NCI-H187 treated with DMSO at 0.1 percent for 48 hours (cell line): ENCODE measurements around the gene MMP11.

ENCODE experiments used
- DNase-seq: peaks from one replicate; lab custom pipeline; 2025; lab: John Stamatoyannopoulos, UW

Gene MMP11

DNA sequence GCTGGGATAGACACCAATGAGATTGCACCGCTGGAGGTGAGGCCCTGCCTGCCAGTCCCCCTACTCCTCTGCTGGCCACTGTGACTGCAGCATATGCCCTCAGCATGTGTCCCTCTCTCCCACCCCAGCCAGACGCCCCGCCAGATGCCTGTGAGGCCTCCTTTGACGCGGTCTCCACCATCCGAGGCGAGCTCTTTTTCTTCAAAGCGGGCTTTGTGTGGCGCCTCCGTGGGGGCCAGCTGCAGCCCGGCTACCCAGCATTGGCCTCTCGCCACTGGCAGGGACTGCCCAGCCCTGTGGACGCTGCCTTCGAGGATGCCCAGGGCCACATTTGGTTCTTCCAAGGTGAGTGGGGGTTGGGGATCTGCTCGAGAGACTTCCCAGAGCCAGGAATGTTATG lies 8.4 kb downstream of the MMP11 start:
- DNase-seq: no peak

DNA sequence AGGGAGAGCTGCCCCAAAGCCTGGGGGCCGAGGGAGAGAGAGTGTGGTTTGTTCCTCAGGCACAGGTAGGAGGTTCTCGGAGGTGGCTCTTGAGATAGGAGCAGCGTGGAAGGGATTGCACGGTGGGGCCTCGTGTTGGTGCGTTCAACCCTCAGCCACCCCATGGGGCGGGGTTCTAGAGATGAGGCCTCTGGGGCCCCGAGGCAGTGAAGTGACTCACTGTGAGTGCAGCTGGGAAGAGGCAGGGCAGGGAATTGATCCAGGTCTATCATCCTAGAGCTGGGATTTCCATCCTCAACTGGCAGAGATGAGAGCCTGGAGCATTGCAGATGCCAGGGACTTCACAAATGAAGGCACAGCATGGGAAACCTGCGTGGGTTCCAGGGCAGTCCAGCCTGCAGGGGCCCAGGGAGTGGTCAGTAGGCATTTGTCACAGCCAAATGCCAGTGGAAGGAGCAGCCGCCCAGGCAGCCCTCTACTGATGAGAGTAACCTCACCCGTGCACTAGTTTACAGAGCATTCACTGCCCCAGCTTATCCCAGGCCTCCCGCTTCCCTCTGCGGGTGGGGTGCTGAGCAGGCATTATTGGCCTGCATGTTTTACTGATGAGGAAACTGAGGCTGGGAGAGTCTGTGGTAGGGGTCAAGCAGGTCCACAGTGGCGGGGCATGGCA lies 9.0 kb downstream of the MMP11 start:
- no peak for DNase-seq

DNA sequence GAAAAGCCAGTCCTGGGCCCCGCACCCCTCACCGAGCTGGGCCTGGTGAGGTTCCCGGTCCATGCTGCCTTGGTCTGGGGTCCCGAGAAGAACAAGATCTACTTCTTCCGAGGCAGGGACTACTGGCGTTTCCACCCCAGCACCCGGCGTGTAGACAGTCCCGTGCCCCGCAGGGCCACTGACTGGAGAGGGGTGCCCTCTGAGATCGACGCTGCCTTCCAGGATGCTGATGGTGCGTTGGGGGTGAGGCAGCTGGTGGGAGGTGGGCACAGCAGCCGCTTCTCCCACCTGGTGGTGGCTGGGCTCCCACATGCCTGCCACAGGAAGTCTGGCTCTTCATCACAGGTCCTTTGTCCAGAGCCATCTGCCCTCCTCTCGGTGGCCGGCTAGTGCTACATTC lies 9.6 kb downstream of the MMP11 start:
- DNase-seq: no peak

DNA sequence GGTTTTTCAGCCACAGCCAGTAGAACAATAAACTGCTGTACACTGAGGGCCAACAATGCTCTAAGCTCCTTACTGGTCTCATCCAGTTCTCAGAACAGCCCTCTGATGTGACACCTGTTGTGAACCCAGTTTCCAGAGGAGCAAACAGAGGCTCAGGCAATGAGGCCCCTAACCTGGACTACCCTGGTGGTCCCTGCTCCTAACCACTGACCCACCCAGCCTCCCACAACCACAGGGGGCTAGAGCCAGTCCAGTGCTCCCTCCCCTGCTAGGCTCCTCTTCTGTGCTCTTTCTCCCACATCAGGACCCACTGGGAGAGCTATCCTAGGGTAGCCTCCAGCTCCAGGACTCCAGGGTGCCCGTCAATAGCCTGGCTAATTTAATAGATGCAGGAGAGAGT lies 10.1 kb downstream of the MMP11 start:
- DNase-seq: no peak

DNA sequence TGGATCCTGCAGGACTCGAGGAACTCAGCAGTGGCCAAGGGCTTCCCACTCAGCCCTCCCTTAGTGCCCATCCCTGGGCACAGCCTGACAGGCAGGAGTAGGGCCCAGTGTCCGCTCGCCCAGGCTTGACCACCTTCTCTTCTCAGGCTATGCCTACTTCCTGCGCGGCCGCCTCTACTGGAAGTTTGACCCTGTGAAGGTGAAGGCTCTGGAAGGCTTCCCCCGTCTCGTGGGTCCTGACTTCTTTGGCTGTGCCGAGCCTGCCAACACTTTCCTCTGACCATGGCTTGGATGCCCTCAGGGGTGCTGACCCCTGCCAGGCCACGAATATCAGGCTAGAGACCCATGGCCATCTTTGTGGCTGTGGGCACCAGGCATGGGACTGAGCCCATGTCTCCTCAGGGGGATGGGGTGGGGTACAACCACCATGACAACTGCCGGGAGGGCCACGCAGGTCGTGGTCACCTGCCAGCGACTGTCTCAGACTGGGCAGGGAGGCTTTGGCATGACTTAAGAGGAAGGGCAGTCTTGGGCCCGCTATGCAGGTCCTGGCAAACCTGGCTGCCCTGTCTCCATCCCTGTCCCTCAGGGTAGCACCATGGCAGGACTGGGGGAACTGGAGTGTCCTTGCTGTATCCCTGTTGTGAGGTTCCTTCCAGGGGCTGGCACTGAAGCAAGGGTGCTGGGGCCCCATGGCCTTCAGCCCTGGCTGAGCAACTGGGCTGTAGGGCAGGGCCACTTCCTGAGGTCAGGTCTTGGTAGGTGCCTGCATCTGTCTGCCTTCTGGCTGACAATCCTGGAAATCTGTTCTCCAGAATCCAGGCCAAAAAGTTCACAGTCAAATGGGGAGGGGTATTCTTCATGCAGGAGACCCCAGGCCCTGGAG lies 10.9 kb downstream of the MMP11 start:
- no peak for DNase-seq

DNA sequence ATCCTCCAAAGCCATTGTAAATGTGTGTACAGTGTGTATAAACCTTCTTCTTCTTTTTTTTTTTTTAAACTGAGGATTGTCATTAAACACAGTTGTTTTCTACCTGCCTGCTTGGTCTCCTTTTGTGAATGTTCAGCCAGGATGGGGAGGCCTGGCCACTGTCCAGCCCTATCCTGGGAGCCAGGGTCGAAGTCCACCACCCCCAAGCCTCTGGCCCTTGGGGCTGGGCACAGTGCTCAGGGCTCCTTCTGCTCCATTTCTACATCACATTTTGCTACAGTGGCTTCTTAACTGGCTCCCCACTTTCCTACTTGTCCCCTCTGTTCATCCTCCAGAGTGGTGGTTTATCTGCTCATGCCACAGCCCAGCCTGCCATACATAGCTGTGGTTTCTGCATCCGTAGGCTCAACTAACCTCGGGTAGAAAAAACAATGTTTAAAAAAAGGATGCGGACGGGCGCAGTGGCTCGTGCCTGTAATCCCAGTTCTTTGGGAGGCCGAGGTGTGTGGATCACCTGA lies 11.6 kb downstream of the MMP11 start:
- no peak for DNase-seq

DNA sequence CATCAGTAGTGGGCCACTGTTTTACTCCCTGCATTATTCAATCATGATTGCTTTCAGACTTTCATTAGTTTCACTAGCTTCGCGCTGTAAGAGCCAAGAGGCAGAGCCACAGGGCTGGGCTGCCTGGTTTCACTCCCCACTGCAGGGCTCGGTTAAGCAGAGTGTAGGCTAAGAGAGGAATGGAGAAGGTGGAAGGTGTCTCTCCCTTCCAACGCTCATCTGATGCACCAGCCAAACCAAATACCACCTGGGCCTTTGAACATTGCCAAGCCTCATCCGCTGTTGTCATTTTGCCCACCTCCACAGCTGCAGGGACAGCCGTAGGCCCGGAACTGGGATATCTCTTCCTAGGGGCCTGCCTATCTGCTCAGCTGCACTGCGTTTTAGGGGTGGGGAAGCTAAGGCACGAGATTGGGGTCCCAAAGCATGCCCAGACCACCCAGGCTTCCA lies 13.6 kb downstream of the MMP11 start:
- DNase-seq: no peak

DNA sequence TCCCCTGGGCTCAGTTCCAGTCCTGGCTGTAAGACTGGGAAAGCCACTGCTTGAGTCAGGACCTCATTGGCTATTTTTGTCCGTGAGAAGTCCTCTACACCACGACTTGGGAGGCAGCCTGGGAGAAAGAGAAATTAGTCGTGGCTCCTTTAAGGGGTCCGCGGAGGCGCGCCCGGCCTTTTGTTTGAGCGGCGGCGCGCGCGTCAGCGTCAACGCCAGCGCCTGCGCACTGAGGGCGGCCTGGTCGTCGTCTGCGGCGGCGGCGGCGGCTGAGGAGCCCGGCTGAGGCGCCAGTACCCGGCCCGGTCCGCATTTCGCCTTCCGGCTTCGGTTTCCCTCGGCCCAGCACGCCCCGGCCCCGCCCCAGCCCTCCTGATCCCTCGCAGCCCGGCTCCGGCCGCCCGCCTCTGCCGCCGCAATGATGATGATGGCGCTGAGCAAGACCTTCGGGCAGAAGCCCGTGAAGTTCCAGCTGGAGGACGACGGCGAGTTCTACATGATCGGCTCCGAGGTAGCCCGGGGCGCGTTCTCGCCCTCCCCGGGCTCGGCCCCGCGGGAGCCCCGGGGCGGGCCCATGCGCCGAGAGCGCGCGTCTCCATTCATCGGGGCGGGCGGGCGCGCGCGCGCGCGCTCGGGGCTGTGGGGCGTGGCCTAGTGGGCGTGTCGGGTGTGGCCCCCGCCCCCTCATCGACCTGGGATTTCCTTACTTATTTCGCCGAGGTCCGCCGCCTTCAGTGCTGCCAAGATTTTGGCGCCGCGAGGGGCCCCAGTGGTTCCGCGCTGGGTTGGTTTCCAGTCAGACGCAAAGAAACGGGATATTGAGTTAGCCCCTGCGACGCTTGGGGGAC lies 14.3 kb downstream of the MMP11 start, which contains the start of gene SMARCB1:
Gene SMARCB1 (plus strand): TSS at position 215 of the 848 bp plus-strand sequence. CDS start 204 bp downstream, at position 419.
- no peak for DNase-seq

DNA sequence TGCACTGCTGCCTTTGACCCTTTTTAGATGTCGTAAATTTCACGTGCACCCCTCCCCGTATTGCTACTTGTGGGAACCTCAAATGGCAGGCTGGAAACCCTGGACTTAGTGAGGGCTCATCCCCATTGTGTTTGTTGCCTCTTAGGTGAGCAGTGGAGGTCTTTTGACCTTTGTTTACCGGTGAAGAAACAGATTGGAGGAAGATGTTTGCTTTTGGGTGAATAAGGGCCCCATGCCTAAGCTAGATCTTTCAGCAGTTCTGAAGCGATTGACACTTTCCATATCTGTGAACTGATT lies 14.9 kb downstream of the MMP11 start:
- DNase-seq: no peak

DNA sequence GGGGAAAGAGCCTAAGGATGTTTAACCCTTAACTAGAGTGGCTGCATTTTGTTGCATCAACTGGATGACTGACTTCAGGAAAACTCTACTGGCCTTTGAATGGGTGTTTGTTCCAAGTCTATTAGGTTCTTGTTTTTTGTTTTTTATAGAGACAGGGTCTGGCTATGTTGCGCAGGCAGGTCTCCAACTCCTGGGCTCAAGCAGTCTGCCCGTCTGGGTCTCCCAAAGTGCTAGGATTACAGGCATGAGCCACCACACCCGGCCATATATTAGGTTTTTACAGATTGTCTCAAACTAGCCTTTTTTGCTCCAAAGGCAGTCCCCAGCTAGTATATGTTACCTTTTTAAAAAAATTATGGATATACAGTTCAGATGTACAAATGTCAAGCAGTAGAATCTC lies 15.3 kb downstream of the MMP11 start:
- no peak for DNase-seq

DNA sequence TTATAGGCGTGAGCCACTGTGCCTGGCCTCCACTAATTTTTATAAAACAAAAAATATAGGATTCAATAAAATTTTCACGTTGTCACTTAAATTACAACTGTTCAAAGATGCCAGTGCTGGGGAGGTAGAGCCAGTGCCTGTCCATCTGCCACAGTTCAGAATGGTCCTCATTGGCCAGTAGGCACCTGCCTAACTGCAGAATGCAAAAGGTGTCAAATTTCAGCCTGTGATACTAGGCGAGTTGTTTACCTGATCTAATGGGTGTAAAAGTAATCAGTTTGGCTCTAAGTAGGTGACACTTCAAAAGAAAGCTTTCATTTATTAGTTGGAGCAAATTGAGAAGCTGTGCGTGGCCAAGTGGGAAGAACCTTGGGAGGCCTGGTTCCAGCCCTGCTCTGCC lies 16.5 kb downstream of the MMP11 start:
- no peak for DNase-seq

DNA sequence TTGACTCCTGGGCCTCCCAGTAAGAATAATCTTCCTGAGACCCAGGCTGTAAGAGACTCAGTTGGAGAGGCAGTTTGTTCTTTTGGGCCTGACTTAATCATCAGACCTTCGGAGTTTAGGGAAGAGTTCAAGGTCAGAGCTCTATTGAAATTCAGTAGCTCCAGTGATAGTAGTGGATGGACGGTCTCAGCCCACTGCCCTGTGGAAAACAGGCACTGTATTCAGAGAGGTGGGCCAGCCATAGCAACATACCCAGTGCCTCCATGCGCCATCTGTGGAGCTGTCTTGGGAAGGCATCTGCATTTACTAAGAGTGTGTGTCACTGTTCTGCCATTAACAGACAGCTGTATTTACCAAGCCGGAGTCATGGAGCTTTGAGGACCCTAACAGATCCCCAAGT lies 17.0 kb downstream of the MMP11 start:
- no peak for DNase-seq

DNA sequence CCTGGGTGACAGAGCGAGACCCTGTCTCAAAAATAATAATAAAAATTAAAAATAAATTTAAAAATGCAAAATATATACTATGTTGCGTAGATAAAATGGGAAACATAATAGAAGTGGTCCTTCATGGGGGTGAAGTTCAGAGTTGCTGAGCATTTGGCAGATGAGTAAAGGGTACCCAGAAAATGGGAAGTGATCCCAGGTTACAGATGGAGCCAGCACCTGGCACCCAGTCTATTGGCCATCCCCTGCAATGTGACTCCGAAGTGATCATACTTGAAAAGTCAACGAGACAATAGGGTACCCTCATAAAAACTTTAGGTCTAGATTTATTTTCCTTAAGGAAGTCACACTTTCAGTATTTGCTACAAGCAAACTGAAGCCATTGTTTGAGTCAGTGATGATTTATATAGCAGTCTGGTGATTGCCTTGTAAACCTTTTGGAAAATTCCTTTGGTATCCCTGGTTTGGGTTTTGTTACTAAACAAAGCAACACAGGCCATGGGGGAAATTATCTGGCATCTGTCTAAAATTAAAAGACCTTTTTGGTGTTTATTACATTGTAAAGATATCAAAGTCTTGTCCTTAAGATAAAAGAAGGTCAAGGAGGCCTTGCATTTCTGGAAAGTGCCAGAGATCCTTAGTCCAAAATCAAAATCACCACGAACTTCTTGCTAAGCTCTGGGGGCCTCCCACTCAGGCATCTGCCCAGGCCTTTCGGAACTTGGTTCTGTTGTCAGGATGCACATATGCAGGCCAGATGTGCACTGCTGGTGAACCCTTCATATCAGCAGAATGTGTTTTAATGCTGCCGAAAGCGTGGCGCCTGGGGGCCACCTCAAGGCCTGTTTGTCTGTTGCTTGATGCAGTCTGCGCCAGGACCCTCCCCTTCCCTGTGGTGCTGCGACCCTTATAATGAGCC lies 18.4 kb downstream of the MMP11 start:
- DNase-seq: no peak

DNA sequence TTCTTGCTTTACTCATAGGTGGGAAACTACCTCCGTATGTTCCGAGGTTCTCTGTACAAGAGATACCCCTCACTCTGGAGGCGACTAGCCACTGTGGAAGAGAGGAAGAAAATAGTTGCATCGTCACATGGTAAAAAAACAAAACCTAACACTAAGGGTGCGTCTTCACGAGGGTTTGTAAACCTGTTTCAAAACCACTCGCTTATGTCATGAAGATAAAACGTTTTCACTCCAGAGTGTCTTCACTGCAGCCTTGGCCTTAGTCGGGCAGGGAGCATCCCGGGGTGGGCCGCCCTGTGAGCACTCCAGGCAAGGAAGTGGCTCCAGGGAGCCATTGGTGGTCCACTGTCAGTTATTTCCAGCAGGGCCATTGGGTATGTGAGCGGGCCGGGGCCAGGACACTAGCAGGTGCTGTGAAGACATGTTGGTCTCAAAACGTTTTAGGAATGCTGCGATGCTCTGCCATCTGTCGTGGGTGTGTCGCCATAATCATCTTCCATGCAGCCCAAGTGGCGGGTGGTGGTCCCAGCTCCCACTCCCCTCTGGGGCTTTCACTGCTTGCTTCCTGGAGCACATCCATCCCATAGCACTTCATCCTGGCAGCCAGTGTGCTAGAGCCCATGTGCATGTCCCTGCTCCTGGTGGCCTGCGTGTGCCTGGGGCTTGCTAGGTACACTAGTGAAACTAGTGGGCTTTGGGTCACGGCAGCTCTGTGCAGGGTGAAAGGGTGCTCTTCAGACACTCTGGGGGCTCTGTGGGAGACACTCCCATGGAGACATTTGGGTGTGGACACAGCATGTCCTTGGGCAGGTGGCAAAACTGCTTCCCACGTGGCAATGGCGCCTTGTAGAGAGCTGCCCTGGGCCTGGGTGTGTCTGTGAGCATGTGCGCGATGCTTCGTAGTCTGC lies 19.3 kb downstream of the MMP11 start:
- no peak for DNase-seq

DNA sequence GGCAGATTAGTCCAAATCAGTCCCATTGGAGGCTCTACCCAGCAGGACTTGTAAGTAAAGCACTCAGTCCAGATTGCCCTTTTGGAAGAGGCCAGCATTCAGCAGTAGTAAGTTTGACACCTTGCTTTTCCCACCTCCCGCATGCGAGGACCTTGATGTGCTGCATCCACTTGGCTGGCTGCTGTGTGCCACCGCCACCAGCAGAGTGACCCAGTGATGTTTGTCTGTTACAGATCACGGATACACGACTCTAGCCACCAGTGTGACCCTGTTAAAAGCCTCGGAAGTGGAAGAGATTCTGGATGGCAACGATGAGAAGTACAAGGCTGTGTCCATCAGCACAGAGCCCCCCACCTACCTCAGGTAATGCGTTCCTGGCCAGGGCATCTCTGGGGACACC lies 20.7 kb downstream of the MMP11 start:
- DNase-seq: no peak

DNA sequence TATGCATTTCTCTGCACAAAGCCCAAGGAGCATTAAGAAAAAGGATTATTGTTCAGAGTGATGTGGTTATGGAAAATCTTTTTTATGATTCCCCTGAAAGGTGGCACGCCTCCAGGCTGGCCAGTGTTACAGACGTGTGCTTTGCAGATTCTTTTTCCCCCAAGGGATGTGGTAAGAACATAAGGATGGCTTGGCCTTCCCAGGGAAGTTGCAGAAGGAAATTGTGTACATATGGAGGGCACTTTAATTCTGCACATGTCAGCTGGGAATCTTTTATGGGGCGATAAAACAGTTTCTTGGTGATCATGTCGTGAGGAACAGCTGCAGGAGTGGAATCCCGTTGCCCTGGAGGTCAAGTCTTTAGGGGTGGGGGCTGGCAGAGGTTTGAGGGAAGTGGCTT lies 23.8 kb downstream of the MMP11 start:
- no peak for DNase-seq

DNA sequence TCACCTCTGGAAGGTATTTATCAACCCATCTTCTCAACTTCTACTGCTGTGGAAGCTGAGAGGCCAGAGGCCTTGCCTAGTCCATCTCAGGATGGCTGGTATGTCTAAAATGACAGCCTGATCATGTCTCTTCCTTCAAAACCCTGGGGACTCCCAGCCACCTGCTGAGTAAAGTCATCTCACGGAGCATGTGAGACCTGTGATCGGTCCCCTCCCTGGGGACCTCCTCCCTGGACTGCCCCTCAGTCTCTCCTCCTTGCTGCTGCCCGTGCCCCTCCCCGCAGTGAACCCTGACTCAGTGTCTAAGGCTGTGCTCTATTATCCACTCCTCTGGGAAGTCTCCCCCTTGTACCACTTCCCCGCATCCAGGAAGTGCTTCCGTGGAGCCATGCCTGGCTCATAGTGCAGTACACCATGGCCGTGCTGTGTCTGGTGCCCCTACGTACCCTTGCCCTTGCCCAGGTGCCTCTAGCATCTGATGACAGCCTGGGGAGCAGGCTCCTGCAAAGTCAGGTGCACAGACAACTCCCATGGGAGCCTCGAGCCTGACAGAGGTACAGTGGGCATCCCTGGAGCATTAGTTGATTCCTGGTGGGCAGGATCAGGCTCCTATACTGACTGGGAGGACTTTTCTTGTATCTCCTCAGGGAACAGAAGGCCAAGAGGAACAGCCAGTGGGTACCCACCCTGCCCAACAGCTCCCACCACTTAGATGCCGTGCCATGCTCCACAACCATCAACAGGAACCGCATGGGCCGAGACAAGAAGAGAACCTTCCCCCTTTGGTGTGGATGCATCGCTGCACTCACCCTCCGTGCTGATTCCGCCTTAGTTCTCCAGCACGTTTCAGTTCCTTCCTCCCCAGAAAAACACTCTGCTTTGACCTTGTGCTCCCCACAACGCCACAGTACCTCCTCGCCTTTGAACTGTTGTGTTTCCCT lies 27.9 kb downstream of the MMP11 start:
- DNase-seq: no peak

DNA sequence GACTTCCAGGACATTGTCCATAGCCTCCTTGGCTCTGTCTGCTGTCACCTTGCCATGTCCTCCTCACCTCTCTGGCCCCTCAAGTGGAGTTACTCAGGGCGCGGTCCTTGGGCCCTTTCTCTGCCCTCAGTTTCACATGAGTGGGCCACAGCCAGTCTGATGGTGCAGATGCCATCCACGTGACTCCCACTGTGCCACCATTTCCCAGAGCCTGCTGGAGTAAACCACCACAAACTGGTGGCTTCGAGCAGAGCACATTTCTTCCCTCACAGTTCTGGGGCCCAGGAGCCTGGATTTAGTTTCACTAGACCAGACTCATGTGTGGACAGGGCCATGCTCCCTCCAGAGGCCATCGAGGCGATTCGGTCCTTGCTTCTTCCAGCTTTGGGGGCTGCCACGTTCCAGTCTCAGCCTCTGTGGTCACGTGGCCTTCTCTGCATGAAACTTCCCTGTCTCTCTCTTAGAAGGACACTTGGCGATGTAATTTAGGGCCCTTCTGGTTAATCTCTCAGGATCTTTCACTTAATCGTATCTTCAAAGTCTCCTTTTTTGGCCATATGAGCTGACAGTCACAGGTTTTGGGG lies 28.7 kb downstream of the MMP11 start:
- no peak for DNase-seq

DNA sequence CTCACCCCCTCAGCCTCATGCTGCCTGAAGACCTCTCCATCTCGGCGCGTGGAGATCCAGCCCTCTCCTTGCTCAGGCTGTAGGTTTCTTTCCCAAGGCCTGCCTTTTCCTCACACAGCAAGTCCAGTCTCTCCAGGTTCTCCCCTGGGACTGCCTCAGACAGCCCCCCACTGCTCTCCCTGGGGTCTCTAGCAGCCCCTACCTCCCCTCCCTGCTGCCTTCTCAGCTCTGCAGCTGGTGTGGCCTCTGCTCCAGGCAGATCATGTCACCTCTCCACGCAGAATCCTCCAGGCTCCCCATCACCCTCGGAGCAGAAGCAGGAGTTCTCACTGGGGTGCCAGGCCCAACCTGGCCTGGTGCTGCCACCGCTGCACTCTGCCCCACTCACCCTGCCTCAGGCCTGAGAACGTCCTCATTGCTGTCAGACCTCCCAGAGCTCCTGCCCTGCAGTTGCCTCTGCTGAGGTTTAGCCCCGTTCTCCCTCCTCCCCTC lies 29.3 kb downstream of the MMP11 start:
- DNase-seq: no peak
